ENCODE results near the gene RIPPLY3.
"Not testable (repeated sequence)": the region's sequence is repeated elsewhere in the genome, so short reads cannot be mapped to it uniquely, and the experiment has no call there.

The RIPPLY3 gene

DNA sequence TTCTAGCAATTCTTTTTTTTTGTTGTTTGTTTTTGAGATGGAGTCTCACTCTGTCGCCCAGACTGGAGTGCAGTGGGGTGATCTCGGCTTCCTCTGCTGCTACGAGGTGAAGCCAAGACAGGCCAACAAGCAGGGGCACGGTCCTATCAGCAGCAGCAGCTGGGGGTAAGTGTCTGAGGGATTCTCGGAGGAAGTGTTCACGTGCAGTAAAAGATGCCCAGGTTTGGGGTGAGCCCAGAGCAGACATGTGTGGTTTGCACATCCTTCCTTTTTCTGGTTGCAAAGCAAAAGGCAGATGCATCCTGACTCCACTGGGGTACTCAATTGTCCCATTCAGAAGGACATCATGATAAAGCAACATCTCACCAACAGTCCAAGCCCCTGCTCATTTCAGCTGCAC, 38.6 kb downstream of the RIPPLY3 start:
- H3K36me3 ChIP-seq = no peaks in the 10 kb centered on the region
- peak overlapping the region in 7 of 11 experiments; percentile 42 to 72 (median 50); a peak in 11 of 22 replicates for H3K9ac ChIP-seq
- H3K4me2 ChIP-seq = peak overlapping the region; percentile 2 to 82 (median 67)
- H3K9me3 ChIP-seq (replicated peaks in 1 of 11) = 0 out of 22 replicates have a peak, but pooled peaks cover 0 to 9% (median 0%) of the 10 kb centered on the region in 11 experiments
- H4K20me1 ChIP-seq = peaks cover 0 to 5% (median 0%) of the 10 kb centered on the region in 11 experiments; a peak in 1 of 22 replicates
- 0 out of 22 replicates have a peak, but pooled peaks of 1 of the 11 experiments have one; percentile 14 for TF ChIP-seq Cebpa-rat (IDR thresholded peaks at IDR 0.05)
- H3K4me1 ChIP-seq = peaks cover 21 to 64% (median 51%) of the 10 kb centered on the region in 10 experiments
- no peak overlapping the region for H3K4me3 ChIP-seq
- peak overlapping the region in 9 of 11 experiments; percentile 3 to 84 (median 77); a peak in 17 of 22 replicates for H3K27ac ChIP-seq
- no peaks in the 10 kb centered on the region for H3K27me3 ChIP-seq

DNA sequence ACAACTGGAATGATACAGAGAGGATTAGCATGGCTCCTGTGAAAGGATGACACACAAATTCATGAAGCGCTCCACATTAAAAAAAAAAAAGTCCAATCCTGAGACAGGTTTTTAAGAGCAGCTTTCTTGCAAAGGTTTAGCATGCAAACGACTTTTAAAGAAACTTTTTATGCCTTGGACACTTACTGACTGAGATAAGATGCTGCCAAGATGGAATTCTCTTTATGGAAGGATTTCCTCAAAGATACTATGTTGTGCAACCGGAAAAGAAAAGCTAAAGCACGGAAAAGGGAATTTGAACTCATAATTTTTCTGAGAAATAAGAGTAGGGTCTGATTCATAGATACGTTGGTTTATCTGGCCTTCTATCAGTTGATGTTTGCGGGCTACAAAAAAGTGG, 39.1 kb downstream of the RIPPLY3 start:
- no peak for TF ChIP-seq Cebpa-rat (IDR thresholded peaks at IDR 0.05)
- Histone ChIP-seq H3K36me3 (no peaks in the 10 kb centered on the region), H3K9ac (peak overlapping the region in 6 of 11 experiments; percentile 37 to 61 (median 54); a peak in 10 of 22 replicates), H4K20me1 (peaks cover 0 to 5% (median 0%) of the 10 kb centered on the region in 11 experiments; a peak in 1 of 22 replicates), H3K4me3 (no peak overlapping the region), H3K4me2 (peak overlapping the region; percentile 2 to 82 (median 67); a peak in 21 of 22 replicates), H3K27me3 (no peaks in the 10 kb centered on the region), H3K9me3 (replicated peaks in 1 of 11) (0 out of 22 replicates have a peak, but pooled peaks cover 0 to 9% (median 0%) of the 10 kb centered on the region in 11 experiments), H3K4me1 (peaks cover 21 to 64% (median 51%) of the 10 kb centered on the region in 10 experiments), H3K27ac (peak overlapping the region in 8 of 11 experiments; percentile 51 to 84 (median 74); a peak in 16 of 22 replicates)

DNA sequence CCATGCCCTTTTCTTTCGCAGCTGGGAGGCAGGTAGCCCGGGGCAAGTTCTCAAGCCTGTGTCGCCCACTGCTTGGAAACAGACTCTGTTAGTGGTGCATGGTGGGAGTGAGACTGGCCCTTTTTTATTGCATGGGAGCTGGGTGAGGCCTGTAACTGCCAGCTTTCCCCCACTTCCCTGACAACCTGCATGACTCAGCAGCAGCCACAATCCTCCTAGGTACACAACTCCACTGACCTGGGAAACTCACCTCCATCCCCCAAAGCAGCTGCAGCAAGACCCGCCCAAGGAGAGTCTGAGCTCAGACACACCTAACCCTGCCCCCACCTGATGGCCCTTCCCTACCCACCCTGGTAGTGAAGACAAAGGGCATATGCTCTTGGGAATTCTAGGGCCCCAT, 40.6 kb downstream of the RIPPLY3 start:
- no peaks in the 10 kb centered on the region for H3K27me3 ChIP-seq
- H4K20me1 ChIP-seq = peaks cover 0 to 5% (median 0%) of the 10 kb centered on the region in 11 experiments; a peak in 1 of 22 replicates
- H3K36me3 ChIP-seq = no peaks in the 10 kb centered on the region
- TF ChIP-seq Cebpa-rat (IDR thresholded peaks at IDR 0.05) = no peak
- 0 out of 22 replicates have a peak, but pooled peaks cover 0 to 9% (median 0%) of the 10 kb centered on the region in 11 experiments for H3K9me3 ChIP-seq (replicated peaks in 1 of 11)
- H3K4me1 ChIP-seq = peaks cover 21 to 57% (median 47%) of the 10 kb centered on the region in 10 experiments
- H3K9ac ChIP-seq = peak overlapping the region in 1 of 11 experiments; percentile 17; a peak in 1 of 22 replicates
- H3K4me3 ChIP-seq = no peak overlapping the region
- peak overlapping the region in 7 of 11 experiments; percentile 44 to 84 (median 77); a peak in 13 of 22 replicates for H3K27ac ChIP-seq
- peak overlapping the region in 9 of 11 experiments; percentile 17 to 82 (median 71); a peak in 17 of 22 replicates for H3K4me2 ChIP-seq

DNA sequence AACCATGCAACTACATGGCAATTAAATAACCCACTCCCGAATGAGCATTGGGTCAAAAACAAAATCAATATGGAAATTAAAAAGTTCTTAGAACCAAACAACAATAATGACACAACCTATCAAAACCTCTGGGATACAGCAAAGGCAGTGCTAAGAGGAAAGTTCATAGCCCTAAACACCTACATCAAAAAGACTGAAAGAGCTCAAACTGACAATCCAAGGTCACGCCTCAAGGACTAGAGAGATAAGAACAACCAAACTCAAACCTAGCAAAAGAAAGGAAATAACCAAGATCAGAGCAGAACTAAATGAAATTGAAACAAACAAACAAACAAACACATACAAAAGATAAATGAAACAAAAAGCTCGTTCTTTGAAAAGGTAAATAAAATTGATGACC, 43.2 kb downstream of the RIPPLY3 start:
- H3K36me3 ChIP-seq; H3K27ac ChIP-seq; H3K4me3 ChIP-seq; H3K9me3 ChIP-seq (replicated peaks in 1 of 11); H3K4me2 ChIP-seq; H4K20me1 ChIP-seq; H3K9ac ChIP-seq; H3K27me3 ChIP-seq: not testable (repeated sequence)
- H3K4me1 ChIP-seq = peaks cover 9 to 31% (median 28%) of the 10 kb centered on the region in 10 experiments

DNA sequence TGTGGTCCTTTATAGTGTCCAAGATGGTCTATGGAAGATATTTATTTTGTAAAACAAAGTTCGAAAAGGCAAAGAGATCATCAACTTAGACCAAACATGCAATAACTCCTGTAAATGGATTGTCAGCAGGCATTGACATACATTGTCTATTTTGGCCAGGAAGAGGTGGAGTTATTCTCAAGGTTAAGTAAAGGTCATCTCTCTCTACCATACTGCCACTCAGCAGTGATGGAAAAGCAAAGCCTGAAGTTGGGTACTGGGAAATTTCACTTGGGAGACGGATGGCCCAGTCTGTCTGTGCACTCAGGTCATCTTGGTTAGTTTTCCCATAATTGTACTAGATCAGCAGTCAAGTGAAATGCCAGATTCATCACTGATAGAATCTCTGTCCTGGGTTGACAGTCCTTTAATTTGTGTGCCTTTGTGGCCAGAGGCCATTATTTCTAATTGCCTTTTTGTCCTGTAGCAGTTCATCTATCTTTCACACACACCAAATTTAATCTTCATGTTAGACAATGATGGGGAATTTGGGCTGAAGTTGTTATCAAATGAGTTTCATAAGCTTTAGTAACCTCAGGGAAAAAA, 48.9 kb downstream of the RIPPLY3 start:
- Histone ChIP-seq H3K9ac (no peak overlapping the region), H3K27me3 (no peaks in the 10 kb centered on the region), H3K4me3 (no peak overlapping the region), H3K36me3 (peaks cover 0 to 4% (median 0%) of the 10 kb centered on the region in 11 experiments; a peak in 2 of 22 replicates), H3K4me2 (no peak overlapping the region), H3K9me3 (replicated peaks in 1 of 11) (peaks cover 10 to 20% (median 18%) of the 10 kb centered on the region in 11 experiments; a peak in 21 of 22 replicates), H4K20me1 (no peaks in the 10 kb centered on the region), H3K27ac (no peak overlapping the region), H3K4me1 (peaks cover 26 to 30% (median 28%) of the 10 kb centered on the region in 10 experiments)
- no peak for TF ChIP-seq Cebpa-rat (IDR thresholded peaks at IDR 0.05)

DNA sequence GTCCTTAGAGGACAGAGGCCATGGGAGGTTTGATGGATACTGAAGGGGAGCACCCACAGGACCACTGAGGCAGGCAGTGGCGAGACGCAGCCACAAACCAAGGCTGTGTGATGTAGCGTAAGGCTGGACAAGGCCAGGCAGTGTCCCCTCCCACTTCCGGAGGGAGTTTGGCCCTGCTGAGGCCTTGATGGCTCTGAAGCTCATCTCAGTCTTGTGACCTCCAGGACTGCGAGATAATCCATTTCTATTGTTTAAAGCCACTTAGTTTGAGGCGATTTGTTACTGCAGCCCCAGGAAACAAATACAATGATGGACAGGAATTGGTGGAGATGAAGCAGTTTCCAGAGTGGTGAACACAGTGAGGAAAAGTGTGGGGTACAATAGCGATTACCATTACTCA, 51.1 kb downstream of the RIPPLY3 start:
- peaks cover 0 to 4% (median 0%) of the 10 kb centered on the region in 11 experiments; a peak in 3 of 22 replicates for H3K36me3 ChIP-seq
- H3K9ac ChIP-seq = no peak overlapping the region
- H3K27ac ChIP-seq = peak overlapping the region in 7 of 11 experiments; percentile 2 to 17 (median 3); a peak in 4 of 22 replicates
- H3K4me2 ChIP-seq = peak overlapping the region in 9 of 11 experiments; percentile 23 to 63 (median 51); a peak in 9 of 22 replicates
- peaks cover 10 to 20% (median 18%) of the 10 kb centered on the region in 11 experiments; a peak in 21 of 22 replicates for H3K9me3 ChIP-seq (replicated peaks in 1 of 11)
- H3K4me1 ChIP-seq = peaks cover 33 to 51% (median 48%) of the 10 kb centered on the region in 10 experiments
- H3K4me3 ChIP-seq = no peak overlapping the region
- no peak for TF ChIP-seq Cebpa-rat (IDR thresholded peaks at IDR 0.05)
- no peaks in the 10 kb centered on the region for H3K27me3 ChIP-seq
- no peaks in the 10 kb centered on the region for H4K20me1 ChIP-seq

DNA sequence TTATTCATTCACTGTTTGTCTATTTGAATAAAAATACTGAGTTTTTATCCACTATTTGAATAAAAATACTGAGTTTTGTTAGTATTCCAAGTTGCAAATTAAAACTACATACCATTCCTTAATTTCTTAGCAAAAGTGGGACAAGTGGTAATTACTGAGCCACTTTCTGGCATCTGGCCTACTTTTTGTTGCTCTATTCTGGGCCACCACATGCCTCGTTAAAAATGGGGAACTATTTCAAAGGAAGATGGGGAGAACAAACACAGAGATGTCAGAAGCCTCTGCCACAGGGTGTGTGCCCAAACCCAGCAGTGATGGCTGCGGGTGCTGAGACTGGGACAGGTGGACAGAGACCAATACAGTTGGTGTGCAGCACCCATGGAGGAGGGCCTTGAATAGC, 51.8 kb downstream of the RIPPLY3 start:
- Histone ChIP-seq H3K36me3 (peaks cover 0 to 4% (median 0%) of the 10 kb centered on the region in 11 experiments; a peak in 3 of 22 replicates), H3K4me2 (peak overlapping the region; percentile 23 to 63 (median 49); a peak in 20 of 22 replicates), H3K9ac (no peak overlapping the region), H3K27ac (peak overlapping the region in 5 of 11 experiments; percentile 3 to 45 (median 8); a peak in 7 of 22 replicates), H3K27me3 (no peaks in the 10 kb centered on the region), H3K9me3 (replicated peaks in 1 of 11) (peaks cover 10 to 20% (median 18%) of the 10 kb centered on the region in 11 experiments; a peak in 21 of 22 replicates), H3K4me1 (peaks cover 33 to 54% (median 51%) of the 10 kb centered on the region in 10 experiments), H4K20me1 (no peaks in the 10 kb centered on the region), H3K4me3 (no peak overlapping the region)
- TF ChIP-seq Cebpa-rat (IDR thresholded peaks at IDR 0.05) = no peak

DNA sequence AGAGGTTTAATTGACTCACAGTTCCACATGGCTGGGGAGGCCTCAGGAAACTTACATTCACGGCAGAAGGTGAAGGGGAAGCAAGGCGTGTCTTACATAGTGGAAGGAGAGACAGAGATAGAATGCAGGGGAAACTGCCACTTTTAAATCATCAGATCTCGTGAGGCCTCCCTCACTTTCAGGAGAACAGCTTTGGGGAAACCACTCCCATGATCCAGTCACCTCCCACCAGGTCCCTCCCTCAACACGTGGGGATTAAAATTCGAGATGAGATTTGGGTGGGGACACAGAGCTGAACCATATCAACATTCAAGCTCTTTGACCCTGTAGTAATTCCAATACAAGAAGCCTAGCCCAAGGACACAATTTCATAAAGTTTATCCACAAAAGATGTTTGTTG, 52.7 kb downstream of the RIPPLY3 start:
- H3K27me3 ChIP-seq = no peaks in the 10 kb centered on the region
- H3K4me3 ChIP-seq = no peak overlapping the region
- no peaks in the 10 kb centered on the region for H4K20me1 ChIP-seq
- peak overlapping the region in 10 of 11 experiments; percentile 1 to 51 (median 26); a peak in 13 of 22 replicates for H3K4me2 ChIP-seq
- TF ChIP-seq Cebpa-rat (IDR thresholded peaks at IDR 0.05) = no peak
- H3K9ac ChIP-seq = no peak overlapping the region
- peaks cover 35 to 63% (median 61%) of the 10 kb centered on the region in 10 experiments for H3K4me1 ChIP-seq
- peaks cover 0 to 4% (median 0%) of the 10 kb centered on the region in 11 experiments; a peak in 3 of 22 replicates for H3K36me3 ChIP-seq
- peak overlapping the region in 8 of 11 experiments; percentile 2 to 46 (median 22); a peak in 12 of 22 replicates for H3K27ac ChIP-seq
- peaks cover 10 to 20% (median 18%) of the 10 kb centered on the region in 11 experiments; a peak in 21 of 22 replicates for H3K9me3 ChIP-seq (replicated peaks in 1 of 11)

DNA sequence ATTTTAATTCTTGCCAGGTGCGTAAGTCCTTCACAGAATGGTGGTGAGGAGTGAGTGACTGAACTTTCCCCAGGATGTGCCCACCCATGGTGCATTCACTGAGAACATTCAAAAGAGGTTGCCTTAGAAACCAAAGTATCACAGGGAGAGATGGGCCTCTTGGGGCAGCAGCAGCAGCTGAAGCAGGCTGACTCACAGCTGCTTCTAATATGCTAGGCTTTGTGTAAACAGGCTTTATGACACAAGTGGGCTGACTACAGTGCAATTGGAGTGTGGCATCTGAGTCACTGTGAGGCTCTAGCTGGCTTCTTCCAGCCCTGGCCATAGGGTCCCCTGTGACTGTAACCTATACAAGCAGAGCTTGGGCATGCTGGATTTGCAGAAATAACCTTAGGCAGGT, 53.8 kb downstream of the RIPPLY3 start:
- H3K4me2 ChIP-seq = peak overlapping the region; percentile 0 to 59 (median 40); a peak in 19 of 22 replicates
- TF ChIP-seq Cebpa-rat (IDR thresholded peaks at IDR 0.05) = peak in 3 of 11 experiments; percentile 45 to 76 (median 73); a peak in 5 of 22 replicates
- peaks cover 10 to 20% (median 18%) of the 10 kb centered on the region in 11 experiments; a peak in 21 of 22 replicates for H3K9me3 ChIP-seq (replicated peaks in 1 of 11)
- H3K27me3 ChIP-seq = no peaks in the 10 kb centered on the region
- peak overlapping the region in 2 of 11 experiments; percentile 5 to 10; a peak in 2 of 22 replicates for H3K9ac ChIP-seq
- H3K36me3 ChIP-seq = peaks cover 0 to 11% (median under 1%) of the 10 kb centered on the region in 11 experiments; a peak in 8 of 22 replicates
- peak overlapping the region in 9 of 11 experiments; percentile 15 to 66 (median 38); a peak in 12 of 22 replicates for H3K27ac ChIP-seq
- peaks cover 44 to 71% (median 69%) of the 10 kb centered on the region in 10 experiments for H3K4me1 ChIP-seq
- H3K4me3 ChIP-seq = no peak overlapping the region
- no peaks in the 10 kb centered on the region for H4K20me1 ChIP-seq
